Nephron progenitor cell (in vitro differentiated cells): ENCODE results near the gene PI4K2A.

Experiments used
- DNase-seq: peaks from one replicate; pipeline ENCODE4 v3.0.0; 2021
- H3K27ac Mint-ChIP-seq: 2 replicates; pipeline ENCODE4 v1.8.0; 2021; ENCODE audit warnings: mild to moderate bottlenecking, moderate library complexity, mixed read lengths
- H3K27me3 Mint-ChIP-seq: 2 replicates; pipeline ENCODE4 v1.8.0; 2021; ENCODE audit warnings: mild to moderate bottlenecking, low read depth, mixed read lengths; ENCODE audit not compliant: poor library complexity
- H3K36me3 Mint-ChIP-seq: 2 replicates; pipeline ENCODE4 v1.8.0; 2021; ENCODE audit warnings: low read depth, mixed read lengths
- H3K4me1 Mint-ChIP-seq: 2 replicates; pipeline ENCODE4 v1.8.0; 2021; ENCODE audit warnings: mixed read lengths
- H3K4me3 Mint-ChIP-seq: 2 replicates; pipeline ENCODE4 v1.8.0; 2021; ENCODE audit warnings: mild to moderate bottlenecking, moderate library complexity, mixed read lengths
- H3K9me3 Mint-ChIP-seq: 2 replicates; pipeline ENCODE4 v1.8.0; 2021; ENCODE audit warnings: mild to moderate bottlenecking, moderate library complexity, mixed read lengths
- CTCF ChIP-seq: fragments of 200-600 bp; sonication (generic); IDR thresholded peaks from 2 replicates; pipeline ENCODE4 v1.5.0; 2021; ENCODE audit warnings: antibody characterized with exemption

Gene PI4K2A

GRCh38 chr10:97627731-97628130 lies 12.7 kb upstream of the PI4K2A start:
- DNase-seq: no peak
- H3K4me3 Mint-ChIP-seq: no peak overlapping the region
- H3K9me3 Mint-ChIP-seq: no peaks in the 10 kb centered on the region
- H3K36me3 Mint-ChIP-seq: peaks cover 22% of the 10 kb centered on the region
- no peak for TF ChIP-seq CTCF
- peaks cover 11% of the 10 kb centered on the region for H3K4me1 Mint-ChIP-seq
- peak overlapping the region; percentile 94 for H3K27ac Mint-ChIP-seq
- no peaks in the 10 kb centered on the region for H3K27me3 Mint-ChIP-seq

GRCh38 chr10:97628228-97628627 lies 12.2 kb upstream of the PI4K2A start:
- peaks cover 16% of the 10 kb centered on the region for H3K4me1 Mint-ChIP-seq
- H3K4me3 Mint-ChIP-seq: no peak overlapping the region
- peak overlapping the region; percentile 94 for H3K27ac Mint-ChIP-seq
- no peaks in the 10 kb centered on the region for H3K9me3 Mint-ChIP-seq
- no peak for DNase-seq
- peaks cover 18% of the 10 kb centered on the region for H3K36me3 Mint-ChIP-seq
- H3K27me3 Mint-ChIP-seq: no peaks in the 10 kb centered on the region
- TF ChIP-seq CTCF: no peak

- Mint-ChIP-seq H3K4me1 (peaks cover 22% of the 10 kb centered on the region), H3K27me3 (peaks cover under 1% of the 10 kb centered on the region), H3K27ac (no peak overlapping the region), H3K36me3 (peaks cover 18% of the 10 kb centered on the region), H3K9me3 (no peaks in the 10 kb centered on the region), H3K4me3 (no peak overlapping the region)
- no peak for DNase-seq
- TF ChIP-seq CTCF: no peak
Measured at GRCh38 chr10:97629289-97629688, 11.2 kb upstream of the PI4K2A start.

GRCh38 chr10:97631098-97631497 lies 9.4 kb upstream of the PI4K2A start:
- Mint-ChIP-seq H3K27me3 (peaks cover 6% of the 10 kb centered on the region), H3K9me3 (no peaks in the 10 kb centered on the region), H3K36me3 (peaks cover 18% of the 10 kb centered on the region), H3K27ac (no peak overlapping the region), H3K4me1 (peaks cover 22% of the 10 kb centered on the region), H3K4me3 (no peak overlapping the region)
- DNase-seq: no peak
- no peak for TF ChIP-seq CTCF

- Mint-ChIP-seq H3K36me3 (peaks cover 9% of the 10 kb centered on the region), H3K4me3 (peak within 1 kb of the TSS; percentile 98), H3K9me3 (no peaks in the 10 kb centered on the region), H3K27me3 (peaks cover 8% of the 10 kb centered on the region), H3K27ac (peak within 1 kb of the TSS; percentile 97), H3K4me1 (peaks cover 22% of the 10 kb centered on the region)
- DNase-seq: peak; percentile 92
- no peak for TF ChIP-seq CTCF
Measured at GRCh38 chr10:97632949-97633884, 7.3 kb upstream of the PI4K2A start, which contains the start of gene MORN4. Gene MORN4 (minus strand): TSS chr10:97633500. CDS start chr10:97619653, 13,847 bp downstream.
